ENCODE measurements around the gene ADSS1. TPM values are rescaled to one million over a fixed set of nuclear protein-coding genes. Genes with fewer than 3 reads are reported as not detected.

Gene ADSS1
- total RNA-seq, 1 experiment from 2014 or later = 10.0 TPM

GRCh38 chr14:104781271-104782077, 57.4 kb downstream of the ADSS1 start:
- DNase-seq (ENCODE audit: low spot score) = no peak
- H3K9me3 Mint-ChIP-seq = no peaks in the 10 kb centered on the region
- H3K4me3 Mint-ChIP-seq = no peak overlapping the region
- no peak for TF ChIP-seq MYBL2 (CRISPR knock-in tag; IDR thresholded peaks at IDR 0.05)
- no peak for TF ChIP-seq ZNF532 (CRISPR knock-in tag; IDR thresholded peaks at IDR 0.05; ENCODE audit: borderline replicate concordance)
- no peak for TF ChIP-seq TCF7 (CRISPR knock-in tag; IDR thresholded peaks at IDR 0.05; ENCODE audit: low read depth)
- TF ChIP-seq IRF1 (CRISPR knock-in tag; IDR thresholded peaks at IDR 0.05) = no peak
- no peak for TF ChIP-seq FOXK1 (CRISPR knock-in tag; IDR thresholded peaks at IDR 0.05)
- TF ChIP-seq AFF4 (CRISPR knock-in tag; IDR thresholded peaks at IDR 0.05; ENCODE audit: borderline replicate concordance) = no peak
- TF ChIP-seq FOXJ3 (CRISPR knock-in tag; IDR thresholded peaks at IDR 0.05; ENCODE audit: borderline replicate concordance) = no peak
- TF ChIP-seq ESRRA (CRISPR knock-in tag; IDR thresholded peaks at IDR 0.05; ENCODE audit: borderline replicate concordance) = no peak
- no peak for TF ChIP-seq ZNF425 (CRISPR knock-in tag; conservative IDR thresholded peaks at IDR 0.05)
- TF ChIP-seq ZNF138 (CRISPR knock-in tag; conservative IDR thresholded peaks at IDR 0.05) = no peak
- no peak for TF ChIP-seq NR2C2 (CRISPR knock-in tag; IDR thresholded peaks at IDR 0.05)
- TF ChIP-seq SP1 (CRISPR knock-in tag; conservative IDR thresholded peaks at IDR 0.05) = no peak
- TF ChIP-seq NFATC4 (CRISPR knock-in tag; IDR thresholded peaks at IDR 0.05) = no peak
- TF ChIP-seq AR (CRISPR knock-in tag; IDR thresholded peaks at IDR 0.05) = no peak
- ATAC-seq = no peak
- ChIA-PET POLR2A (no interaction called here), CTCF (interaction anchor here (0.8 to 6.1 kb wide), 4 partner anchors 9 to 45 kb away, joined by 3 to 55 read pairs (median 4); no protein-coding TSS in a partner anchor)
- H3K27me3 Mint-ChIP-seq (ENCODE audit: low read depth) = no peaks in the 10 kb centered on the region
- no peaks in the 10 kb centered on the region for H3K4me1 Mint-ChIP-seq
- H3K36me3 Mint-ChIP-seq = peaks cover 2% of the 10 kb centered on the region; the same call in 1 of the 2 replicates
- H3K27ac Mint-ChIP-seq = no peak overlapping the region
